OCI-LY7 (cell line): Measurements from ENCODE around the gene PRDM10.

Experiments
- EZH2phosphoT487 ChIP-seq: fragments of 200-600 bp; sonication (generic); IDR thresholded peaks from 2 replicates; pipeline ENCODE4 v1.6.1; 2018; ENCODE audit warnings: low read depth, borderline replicate concordance, mild to moderate bottlenecking, mixed run types, antibody characterized with exemption, low read length, moderate library complexity, mixed read lengths
- TF ChIP-seq, protein P1 (sequence below): fragments of 200-600 bp; sonication (generic); conservative IDR thresholded peaks from 2 replicates; pipeline ENCODE4 v1.5.1; 2014; ENCODE audit warnings: mild to moderate bottlenecking, antibody characterized with exemption, low read length, moderate library complexity, mixed read lengths

DNA sequence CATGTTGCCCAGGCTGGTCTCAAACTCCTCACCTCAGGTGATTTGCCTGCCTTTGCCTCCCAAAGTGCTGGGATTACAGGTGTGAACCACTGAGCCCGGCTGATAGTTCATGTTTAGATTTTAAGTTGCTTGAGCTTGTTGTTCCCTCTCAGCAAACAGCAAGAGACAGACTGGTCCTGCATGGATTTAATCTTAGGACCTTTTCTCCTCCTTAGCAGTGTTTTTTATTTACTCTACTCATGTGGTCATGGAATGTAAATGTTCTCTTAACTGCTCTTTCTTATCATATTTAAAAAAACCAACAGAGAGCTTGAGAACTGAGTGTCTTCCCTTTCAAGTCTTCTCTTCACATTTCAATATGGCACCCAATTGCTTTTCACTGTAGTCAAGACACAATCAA lies 22.7 kb upstream of the PRDM10 start:
- no peak for TF ChIP-seq EZH2phosphoT487
- TF ChIP-seq, protein P1, sequence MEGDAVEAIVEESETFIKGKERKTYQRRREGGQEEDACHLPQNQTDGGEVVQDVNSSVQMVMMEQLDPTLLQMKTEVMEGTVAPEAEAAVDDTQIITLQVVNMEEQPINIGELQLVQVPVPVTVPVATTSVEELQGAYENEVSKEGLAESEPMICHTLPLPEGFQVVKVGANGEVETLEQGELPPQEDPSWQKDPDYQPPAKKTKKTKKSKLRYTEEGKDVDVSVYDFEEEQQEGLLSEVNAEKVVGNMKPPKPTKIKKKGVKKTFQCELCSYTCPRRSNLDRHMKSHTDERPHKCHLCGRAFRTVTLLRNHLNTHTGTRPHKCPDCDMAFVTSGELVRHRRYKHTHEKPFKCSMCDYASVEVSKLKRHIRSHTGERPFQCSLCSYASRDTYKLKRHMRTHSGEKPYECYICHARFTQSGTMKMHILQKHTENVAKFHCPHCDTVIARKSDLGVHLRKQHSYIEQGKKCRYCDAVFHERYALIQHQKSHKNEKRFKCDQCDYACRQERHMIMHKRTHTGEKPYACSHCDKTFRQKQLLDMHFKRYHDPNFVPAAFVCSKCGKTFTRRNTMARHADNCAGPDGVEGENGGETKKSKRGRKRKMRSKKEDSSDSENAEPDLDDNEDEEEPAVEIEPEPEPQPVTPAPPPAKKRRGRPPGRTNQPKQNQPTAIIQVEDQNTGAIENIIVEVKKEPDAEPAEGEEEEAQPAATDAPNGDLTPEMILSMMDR, result no peak
